ENCODE results near the gene MXRA8. TPM values are rescaled to one million over a fixed set of nuclear protein-coding genes. Genes with fewer than 3 reads are reported as not detected.
A peak's percentile ranks its signal among the peaks of the same experiment; 100 is the strongest.
"Not testable (repeated sequence)": the region's sequence is repeated elsewhere in the genome, so short reads cannot be mapped to it uniquely, and the experiment has no call there.

Gene MXRA8, protein sequence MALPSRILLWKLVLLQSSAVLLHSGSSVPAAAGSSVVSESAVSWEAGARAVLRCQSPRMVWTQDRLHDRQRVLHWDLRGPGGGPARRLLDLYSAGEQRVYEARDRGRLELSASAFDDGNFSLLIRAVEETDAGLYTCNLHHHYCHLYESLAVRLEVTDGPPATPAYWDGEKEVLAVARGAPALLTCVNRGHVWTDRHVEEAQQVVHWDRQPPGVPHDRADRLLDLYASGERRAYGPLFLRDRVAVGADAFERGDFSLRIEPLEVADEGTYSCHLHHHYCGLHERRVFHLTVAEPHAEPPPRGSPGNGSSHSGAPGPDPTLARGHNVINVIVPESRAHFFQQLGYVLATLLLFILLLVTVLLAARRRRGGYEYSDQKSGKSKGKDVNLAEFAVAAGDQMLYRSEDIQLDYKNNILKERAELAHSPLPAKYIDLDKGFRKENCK
- 10 to 100 TPM in 1 of 2 donors, 1 to 10 TPM in 1; 7.5 to 14.7 TPM for polyA plus RNA-seq

DNA sequence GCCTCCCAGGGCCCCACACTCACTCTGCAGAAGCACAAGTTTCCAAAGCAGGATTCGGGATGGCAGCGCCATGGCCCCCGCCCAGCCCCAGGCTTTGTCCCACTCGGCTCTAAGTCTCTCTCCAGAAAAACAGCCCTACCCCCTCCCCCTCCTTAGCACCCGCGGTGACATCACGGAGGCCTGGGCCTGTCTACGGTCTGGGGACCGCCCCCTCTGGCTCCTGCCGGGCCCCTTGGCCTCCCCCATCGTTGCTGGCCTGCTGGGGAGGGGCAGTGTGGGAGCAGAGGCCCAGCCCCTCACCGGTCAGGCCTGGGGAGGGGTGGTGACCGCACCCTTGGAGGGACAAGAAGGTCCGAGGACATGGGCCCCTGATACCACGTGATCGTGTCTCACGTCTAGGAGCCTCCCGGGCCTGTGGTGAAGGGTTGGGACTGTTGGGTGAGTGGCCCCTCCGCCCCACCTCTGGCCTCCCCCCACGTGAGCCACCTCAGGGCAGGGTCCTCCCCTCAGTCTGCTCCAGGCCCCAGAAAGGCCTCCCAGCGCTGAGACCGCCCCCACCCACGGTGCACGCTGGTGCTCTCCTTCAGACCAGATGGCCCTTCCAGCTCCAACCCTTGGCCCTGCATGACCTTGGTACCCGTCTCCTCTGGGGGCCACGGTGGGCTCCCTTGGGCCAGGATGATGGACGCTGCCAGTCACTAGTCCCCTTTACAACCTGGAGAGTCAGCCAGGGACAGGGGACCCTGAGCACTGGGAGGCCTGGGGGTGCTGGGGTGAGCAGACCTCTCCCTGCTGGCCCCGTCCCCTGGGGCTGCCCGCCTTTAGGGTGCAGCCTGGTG, at the start of gene MXRA8:
TSS of gene MXRA8 (minus strand) at position 123 of the 839 bp plus-strand sequence. CDS start at position 72, 51 bp downstream.
- peak within 1 kb of the TSS; percentile 7 to 34 for H3K4me3 ChIP-seq (ENCODE audit: low read depth in 1 of 2, low read length in 2 of 2)
- WGBS, 2 donors, result 24 to 31% methylated on average over 29 of the region's 29 CpGs
- H3K27me3 ChIP-seq (ENCODE audit: control insufficient read depth in 1 of 2, insufficient read depth in 2 of 2, low read length in 2 of 2), result no peaks in the 10 kb centered on the region
- peak within 1 kb of the TSS; percentile 74 to 78 for H3K27ac ChIP-seq (ENCODE audit: low read depth in 2 of 2, low read length in 1 of 2)
- H3K36me3 ChIP-seq (ENCODE audit: control insufficient read depth in 2 of 2, insufficient read depth in 2 of 2, low read length in 1 of 2), result no peaks in the 10 kb centered on the region
- H3K4me1 ChIP-seq (ENCODE audit: control insufficient read depth in 2 of 2, insufficient read depth in 2 of 2, low read length in 1 of 2), result peaks cover 9 to 19% of the 10 kb centered on the region in 2 donors
- no peaks in the 10 kb centered on the region for H3K9me3 ChIP-seq (ENCODE audit: control insufficient read depth in 2 of 2, insufficient read depth in 1 of 2, low read depth in 1 of 2, low read length in 1 of 2)

DNA sequence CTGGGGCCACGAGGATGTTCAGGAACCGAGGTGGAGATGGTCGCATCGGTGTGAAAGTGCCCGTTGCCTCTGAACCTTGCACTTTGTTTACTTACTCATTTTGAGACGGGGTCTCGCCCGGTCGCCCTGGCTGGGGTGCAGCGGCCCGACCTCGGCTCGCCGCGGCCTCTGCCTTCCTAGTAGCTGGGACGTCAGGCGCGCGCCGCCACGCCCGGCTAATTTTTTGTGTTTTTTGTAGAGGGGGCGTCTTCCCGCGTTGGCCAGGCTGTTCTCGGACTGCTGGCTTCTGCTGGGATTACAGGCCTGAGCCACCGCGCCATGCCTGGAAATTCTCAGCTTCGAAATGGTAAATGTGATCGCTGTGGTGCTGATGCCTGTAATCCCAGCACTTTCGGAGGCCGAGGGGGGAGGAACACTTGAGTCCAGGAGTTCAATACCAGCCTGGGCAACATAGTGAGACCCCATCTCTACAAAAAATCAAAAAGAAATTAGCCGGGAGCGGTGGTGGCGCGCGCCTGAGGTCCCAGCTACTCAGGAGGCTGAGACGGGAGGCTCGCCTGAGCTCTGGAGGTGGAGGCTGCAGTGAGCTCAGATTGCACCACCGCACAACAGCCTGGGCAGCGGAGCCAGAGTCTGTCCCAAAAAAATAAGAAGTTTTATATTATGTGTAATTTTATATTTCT, 49.4 kb upstream of the MXRA8 start:
- Histone ChIP-seq H3K27me3 (ENCODE audit: control insufficient read depth in 1 of 2, insufficient read depth in 2 of 2, low read length in 2 of 2) (no peaks in the 10 kb centered on the region), H3K4me3 (ENCODE audit: low read depth in 1 of 2, low read length in 2 of 2) (peak overlapping the region; percentile 95 to 96), H3K27ac (ENCODE audit: low read depth in 2 of 2, low read length in 1 of 2) (peak overlapping the region; percentile 90 to 92), H3K9me3 (ENCODE audit: control insufficient read depth in 2 of 2, insufficient read depth in 1 of 2, low read depth in 1 of 2, low read length in 1 of 2) (no peaks in the 10 kb centered on the region), H3K4me1 (ENCODE audit: control insufficient read depth in 2 of 2, insufficient read depth in 2 of 2, low read length in 1 of 2) (peaks cover 6 to 9% of the 10 kb centered on the region in 2 donors), H3K36me3 (ENCODE audit: control insufficient read depth in 2 of 2, insufficient read depth in 2 of 2, low read length in 1 of 2) (peaks cover 3 to 13% of the 10 kb centered on the region in 2 donors)
- WGBS, 2 donors, result 10% methylated on average over 41 of the region's 41 CpGs

DNA sequence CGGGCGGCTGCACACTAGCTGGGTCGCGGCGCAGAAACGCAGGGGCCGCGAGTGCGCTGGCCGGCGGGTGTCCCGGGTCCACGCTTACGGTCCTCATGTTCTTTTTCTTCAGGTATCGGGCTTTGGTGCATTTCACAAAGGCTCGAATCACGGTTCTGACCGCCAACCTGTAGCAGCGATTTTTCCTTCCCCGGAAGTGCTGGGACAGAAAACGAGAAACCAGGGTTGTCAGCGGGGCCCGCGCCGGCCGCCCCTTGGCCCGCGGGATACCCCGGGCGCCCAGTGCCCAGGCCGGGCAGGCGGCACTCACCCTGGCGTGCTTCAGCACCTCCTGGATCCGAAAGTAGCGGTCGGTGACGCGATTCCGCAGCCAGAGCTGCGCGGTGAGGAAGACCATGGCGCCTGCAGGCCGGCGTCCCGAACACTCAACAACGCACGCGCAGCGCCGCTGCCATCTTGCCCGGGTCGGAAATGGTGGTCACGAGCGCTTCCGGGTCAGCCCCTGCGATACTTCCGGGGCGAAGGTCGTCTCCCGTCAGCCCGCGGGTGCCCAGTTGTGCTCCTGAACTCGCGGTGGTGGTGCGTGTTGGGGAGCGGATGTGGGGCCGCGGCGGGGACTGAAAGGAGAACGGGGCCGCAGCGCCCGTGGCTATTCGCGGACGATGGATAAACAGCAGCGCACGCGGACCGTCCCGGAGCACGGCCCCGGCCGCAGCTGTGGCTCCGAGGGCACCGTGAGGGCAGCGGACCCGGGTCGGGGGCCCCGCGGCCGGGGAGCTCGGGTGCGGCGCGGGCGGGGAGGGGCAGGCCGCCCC, 48.7 kb upstream of the MXRA8 start, which contains the start of gene MRPL20:
TSS of gene MRPL20 (minus strand) at position 473 of the 815 bp plus-strand sequence. CDS start at position 397, 76 bp downstream.
- WGBS, 2 donors, result 0 to 1% methylated on average over 97 to 98 of the region's 98 CpGs
- peak within 1 kb of the TSS; percentile 95 to 96 for H3K4me3 ChIP-seq (ENCODE audit: low read depth in 1 of 2, low read length in 2 of 2)
- peaks cover 3 to 16% of the 10 kb centered on the region in 2 donors for H3K36me3 ChIP-seq (ENCODE audit: control insufficient read depth in 2 of 2, insufficient read depth in 2 of 2, low read length in 1 of 2)
- peak within 1 kb of the TSS; percentile 90 to 92 for H3K27ac ChIP-seq (ENCODE audit: low read depth in 2 of 2, low read length in 1 of 2)
- H3K27me3 ChIP-seq (ENCODE audit: control insufficient read depth in 1 of 2, insufficient read depth in 2 of 2, low read length in 2 of 2), result no peaks in the 10 kb centered on the region
- peaks cover 6 to 11% of the 10 kb centered on the region in 2 donors for H3K4me1 ChIP-seq (ENCODE audit: control insufficient read depth in 2 of 2, insufficient read depth in 2 of 2, low read length in 1 of 2)
- H3K9me3 ChIP-seq (ENCODE audit: control insufficient read depth in 2 of 2, insufficient read depth in 1 of 2, low read depth in 1 of 2, low read length in 1 of 2), result no peaks in the 10 kb centered on the region

DNA sequence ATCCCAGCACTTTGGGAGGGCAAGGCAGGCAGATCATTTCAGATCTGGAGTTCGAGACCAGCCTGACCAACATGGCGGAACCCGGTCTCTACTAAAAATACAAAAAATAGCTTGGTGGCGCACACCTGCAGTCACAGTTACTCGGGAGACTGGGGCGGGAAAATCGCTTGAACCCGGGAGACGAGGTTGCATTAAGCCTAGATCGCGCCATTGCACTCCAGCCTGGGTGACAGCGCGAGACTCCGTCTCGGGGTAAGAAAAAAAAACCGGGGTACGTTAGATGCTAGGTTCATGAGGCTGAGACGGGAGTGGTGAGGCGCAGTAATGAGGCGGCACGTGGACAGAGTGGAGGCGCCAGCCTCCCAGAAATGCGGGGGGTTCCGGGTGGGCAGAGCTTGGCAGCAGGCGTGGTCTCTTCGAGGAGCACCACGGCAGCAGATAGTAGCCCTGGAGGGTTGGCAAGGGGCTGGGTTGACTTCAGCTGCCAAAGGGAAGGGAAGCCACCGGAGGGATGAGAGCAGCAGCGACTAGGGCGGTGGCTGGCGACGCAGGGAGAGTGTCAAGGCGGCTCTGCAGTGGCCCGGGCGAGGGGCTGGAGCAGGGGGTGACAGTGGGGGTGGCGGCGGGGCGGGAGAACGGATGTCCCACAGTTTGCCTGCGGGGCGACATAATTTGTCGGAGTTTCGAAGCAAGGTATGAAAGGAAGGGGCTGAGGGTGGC, 47.9 kb upstream of the MXRA8 start:
- 36 to 39% methylated on average over 43 of the region's 43 CpGs for WGBS, 2 donors
- H3K36me3 ChIP-seq (ENCODE audit: control insufficient read depth in 2 of 2, insufficient read depth in 2 of 2, low read length in 1 of 2), result peaks cover 6 to 20% of the 10 kb centered on the region in 2 donors
- peaks cover 6 to 12% of the 10 kb centered on the region in 2 donors for H3K4me1 ChIP-seq (ENCODE audit: control insufficient read depth in 2 of 2, insufficient read depth in 2 of 2, low read length in 1 of 2)

DNA sequence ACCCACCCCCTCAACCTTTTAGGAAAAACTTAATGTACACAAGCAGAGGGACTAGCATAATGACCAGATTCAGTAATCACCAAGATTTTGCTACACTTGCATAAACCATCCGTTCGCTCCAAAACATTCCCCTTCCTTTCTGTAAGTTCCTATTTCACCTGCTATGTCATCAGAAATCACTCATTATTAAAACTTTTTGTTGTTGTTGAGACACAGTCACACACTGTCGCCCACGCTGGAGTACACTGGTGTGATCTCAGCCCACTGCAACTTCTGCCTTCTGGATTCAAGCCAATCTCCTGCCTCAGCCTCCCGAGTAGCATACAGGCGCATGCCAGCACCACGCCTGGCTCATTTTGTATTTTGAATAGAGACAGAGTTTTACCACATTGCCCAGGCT, 45.3 kb upstream of the MXRA8 start:
- Histone ChIP-seq H3K27ac (ENCODE audit: low read depth in 2 of 2, low read length in 1 of 2) (no peak overlapping the region), H3K4me3 (ENCODE audit: low read depth in 1 of 2, low read length in 2 of 2) (no peak overlapping the region), H3K9me3 (ENCODE audit: control insufficient read depth in 2 of 2, insufficient read depth in 1 of 2, low read depth in 1 of 2, low read length in 1 of 2) (no peaks in the 10 kb centered on the region), H3K27me3 (ENCODE audit: control insufficient read depth in 1 of 2, insufficient read depth in 2 of 2, low read length in 2 of 2) (no peaks in the 10 kb centered on the region), H3K4me1 (ENCODE audit: control insufficient read depth in 2 of 2, insufficient read depth in 2 of 2, low read length in 1 of 2) (peaks cover 6 to 25% of the 10 kb centered on the region in 2 donors), H3K36me3 (ENCODE audit: control insufficient read depth in 2 of 2, insufficient read depth in 2 of 2, low read length in 1 of 2) (peaks cover 11 to 30% of the 10 kb centered on the region in 2 donors)
- WGBS, 2 donors, result 81% methylated on average over 7 of the region's 7 CpGs

More for the DNA sequence above, 47.9 kb upstream of the MXRA8 start:
- Histone ChIP-seq H3K9me3 (ENCODE audit: control insufficient read depth in 2 of 2, insufficient read depth in 1 of 2, low read depth in 1 of 2, low read length in 1 of 2) (no peaks in the 10 kb centered on the region), H3K27ac (ENCODE audit: low read depth in 2 of 2, low read length in 1 of 2) (peak overlapping the region; percentile 0 to 81), H3K27me3 (ENCODE audit: control insufficient read depth in 1 of 2, insufficient read depth in 2 of 2, low read length in 2 of 2) (no peaks in the 10 kb centered on the region), H3K4me3 (ENCODE audit: low read depth in 1 of 2, low read length in 2 of 2) (peak overlapping the region; percentile 95 to 96)

DNA sequence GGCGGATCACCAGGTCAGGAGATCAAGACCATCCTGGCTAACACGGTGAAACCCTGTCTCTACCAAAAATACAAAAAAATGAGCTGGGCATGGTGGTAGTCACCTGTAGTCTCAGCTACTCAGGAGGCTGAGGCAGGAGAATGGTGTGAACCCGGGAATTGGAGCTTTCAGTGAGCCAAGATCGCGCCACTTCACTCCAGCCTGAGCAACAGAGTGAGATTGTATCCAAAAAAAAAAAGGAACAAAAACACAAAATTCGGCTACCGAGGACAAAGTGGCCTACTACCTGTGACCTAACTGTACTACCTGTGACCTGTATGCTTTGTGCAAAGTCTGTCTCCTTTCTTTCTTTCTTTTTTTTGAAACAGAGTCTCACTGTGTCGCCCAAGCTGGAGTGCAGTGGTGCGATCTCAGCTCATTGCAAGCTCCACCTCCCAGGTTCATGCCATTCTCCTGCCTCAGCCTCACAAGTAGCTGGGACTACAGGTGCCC, 44.6 kb upstream of the MXRA8 start:
- H3K27ac ChIP-seq (ENCODE audit: low read depth in 2 of 2, low read length in 1 of 2); H3K27me3 ChIP-seq (ENCODE audit: control insufficient read depth in 1 of 2, insufficient read depth in 2 of 2, low read length in 2 of 2); H3K4me3 ChIP-seq (ENCODE audit: low read depth in 1 of 2, low read length in 2 of 2); H3K9me3 ChIP-seq (ENCODE audit: control insufficient read depth in 2 of 2, insufficient read depth in 1 of 2, low read depth in 1 of 2, low read length in 1 of 2): not testable (repeated sequence)
- WGBS, 2 donors, result 83 to 86% methylated on average over 9 of the region's 9 CpGs
- H3K4me1 ChIP-seq (ENCODE audit: control insufficient read depth in 2 of 2, insufficient read depth in 2 of 2, low read length in 1 of 2), result peaks cover 4 to 26% of the 10 kb centered on the region in 2 donors
- H3K36me3 ChIP-seq (ENCODE audit: control insufficient read depth in 2 of 2, insufficient read depth in 2 of 2, low read length in 1 of 2), result peaks cover 11 to 30% of the 10 kb centered on the region in 2 donors

DNA sequence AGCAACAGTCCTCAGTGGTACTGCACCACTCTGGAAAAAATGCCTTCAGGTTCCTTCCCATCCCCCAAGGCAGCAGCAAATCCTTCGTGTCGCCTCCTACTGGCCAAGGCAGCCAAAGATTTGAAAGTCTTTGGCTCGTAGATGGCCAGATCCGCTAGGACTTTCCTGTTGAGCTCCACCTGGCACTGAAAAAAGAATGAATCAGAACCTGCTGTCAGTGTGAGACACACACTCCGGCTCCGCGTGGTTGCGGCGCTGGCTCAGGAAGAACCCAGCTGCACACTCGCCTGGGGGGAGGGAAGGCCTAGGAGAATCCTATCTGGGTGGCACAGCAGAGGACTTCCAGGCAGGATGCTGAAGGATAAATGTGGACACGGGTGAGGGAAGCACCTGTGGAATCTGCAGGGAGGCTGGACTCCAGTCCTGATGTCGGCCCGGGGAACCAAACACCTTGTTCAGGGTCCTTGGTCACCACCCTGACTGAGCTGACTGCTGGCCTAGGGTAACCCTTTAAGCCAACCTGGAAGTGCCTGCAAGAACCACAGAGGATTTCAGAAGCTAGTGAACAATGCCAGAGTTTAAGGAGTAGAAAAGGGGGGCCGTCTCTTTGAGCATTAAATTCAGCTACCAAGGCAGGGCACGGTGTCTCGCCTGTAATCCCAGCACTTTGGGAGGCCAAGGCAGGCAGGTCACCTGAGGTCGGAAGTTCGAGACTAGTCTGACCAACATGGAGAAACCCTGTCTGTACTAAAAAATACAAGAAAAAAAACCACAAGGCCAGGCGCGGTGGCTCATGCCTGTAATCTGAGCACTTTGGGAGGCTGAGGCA, 43.9 kb upstream of the MXRA8 start:
- Histone ChIP-seq H3K4me1 (ENCODE audit: control insufficient read depth in 2 of 2, insufficient read depth in 2 of 2, low read length in 1 of 2) (peaks cover 3 to 26% of the 10 kb centered on the region in 2 donors), H3K36me3 (ENCODE audit: control insufficient read depth in 2 of 2, insufficient read depth in 2 of 2, low read length in 1 of 2) (peaks cover 11 to 33% of the 10 kb centered on the region in 2 donors), H3K4me3 (ENCODE audit: low read depth in 1 of 2, low read length in 2 of 2) (no peak overlapping the region), H3K27me3 (ENCODE audit: control insufficient read depth in 1 of 2, insufficient read depth in 2 of 2, low read length in 2 of 2) (no peaks in the 10 kb centered on the region), H3K9me3 (ENCODE audit: control insufficient read depth in 2 of 2, insufficient read depth in 1 of 2, low read depth in 1 of 2, low read length in 1 of 2) (no peaks in the 10 kb centered on the region), H3K27ac (ENCODE audit: low read depth in 2 of 2, low read length in 1 of 2) (peak overlapping the region; percentile 14 to 34)
- 58 to 67% methylated on average over 20 of the region's 20 CpGs for WGBS, 2 donors

Measured in esophagus (tissue), 2 donors.